ENCODE data around the gene TIMM21.

Gene TIMM21

GRCh38 chr18:74194691-74195090 is 46.4 kb downstream of the TIMM21 start:
- TF ChIP-seq USF1 (IDR thresholded peaks at IDR 0.05) (no peak), TCF12 (IDR thresholded peaks at IDR 0.05; ENCODE audit: low read depth) (no peak), CREB1 (IDR thresholded peaks at IDR 0.05; ENCODE audit: low read depth) (no peak), EGR1 (IDR thresholded peaks at IDR 0.05) (no peak), TAF1 (IDR thresholded peaks at IDR 0.05; ENCODE audit: low read depth) (no peak), TEAD4 (IDR thresholded peaks at IDR 0.05) (no peak), YY1 (IDR thresholded peaks at IDR 0.05; ENCODE audit: low read depth) (no peak), MAX (IDR thresholded peaks at IDR 0.05) (no peak), CEBPB (IDR thresholded peaks at IDR 0.05) (no peak), NFIC (IDR thresholded peaks at IDR 0.05) (no peak), RAD21 (IDR thresholded peaks at IDR 0.05; ENCODE audit: low read depth) (no peak), REST (IDR thresholded peaks at IDR 0.05; ENCODE audit: low read depth) (no peak), FOXM1 (IDR thresholded peaks at IDR 0.05; ENCODE audit: borderline replicate concordance, low read depth) (no peak), EP300 (IDR thresholded peaks at IDR 0.05; ENCODE audit: borderline replicate concordance) (no peak), ZBTB7A (IDR thresholded peaks at IDR 0.05; ENCODE audit: low read depth) (no peak)

GRCh38 chr18:74196220-74197119 is 48.1 kb downstream of the TIMM21 start:
- TF ChIP-seq MAX (IDR thresholded peaks at IDR 0.05) (no peak), RAD21 (IDR thresholded peaks at IDR 0.05; ENCODE audit: low read depth) (peak; percentile 90), CREB1 (IDR thresholded peaks at IDR 0.05; ENCODE audit: low read depth) (no peak)

- no peak for TF ChIP-seq TCF12 (IDR thresholded peaks at IDR 0.05; ENCODE audit: low read depth)
- no peak for TF ChIP-seq CEBPB (IDR thresholded peaks at IDR 0.05)
- no peak for TF ChIP-seq YY1 (IDR thresholded peaks at IDR 0.05; ENCODE audit: low read depth)
These were observed 49.5 kb downstream of the TIMM21 start for GRCh38 chr18:74197705-74198341.

GRCh38 chr18:74198453-74198852 is 50.1 kb downstream of the TIMM21 start:
- TF ChIP-seq CEBPB (IDR thresholded peaks at IDR 0.05), result no peak
- no peak for TF ChIP-seq EP300 (IDR thresholded peaks at IDR 0.05; ENCODE audit: borderline replicate concordance)
- no peak for TF ChIP-seq TEAD4 (IDR thresholded peaks at IDR 0.05)
- no peak for TF ChIP-seq FOXM1 (IDR thresholded peaks at IDR 0.05; ENCODE audit: borderline replicate concordance, low read depth)
- TF ChIP-seq CREB1 (IDR thresholded peaks at IDR 0.05; ENCODE audit: low read depth), result no peak
- no peak for TF ChIP-seq NFIC (IDR thresholded peaks at IDR 0.05)
- no peak for TF ChIP-seq EGR1 (IDR thresholded peaks at IDR 0.05)
- TF ChIP-seq TCF12 (IDR thresholded peaks at IDR 0.05; ENCODE audit: low read depth), result no peak
- TF ChIP-seq YY1 (IDR thresholded peaks at IDR 0.05; ENCODE audit: low read depth), result no peak
- TF ChIP-seq TAF1 (IDR thresholded peaks at IDR 0.05; ENCODE audit: low read depth), result no peak
- no peak for TF ChIP-seq ZBTB7A (IDR thresholded peaks at IDR 0.05; ENCODE audit: low read depth)
- TF ChIP-seq RAD21 (IDR thresholded peaks at IDR 0.05; ENCODE audit: low read depth), result no peak
- TF ChIP-seq REST (IDR thresholded peaks at IDR 0.05; ENCODE audit: low read depth), result no peak
- no peak for TF ChIP-seq USF1 (IDR thresholded peaks at IDR 0.05)
- no peak for TF ChIP-seq MAX (IDR thresholded peaks at IDR 0.05)

- TF ChIP-seq EP300 (IDR thresholded peaks at IDR 0.05; ENCODE audit: borderline replicate concordance) (no peak), USF1 (IDR thresholded peaks at IDR 0.05) (no peak), TEAD4 (IDR thresholded peaks at IDR 0.05) (no peak), MAX (IDR thresholded peaks at IDR 0.05) (no peak), TCF12 (IDR thresholded peaks at IDR 0.05; ENCODE audit: low read depth) (no peak), TAF1 (IDR thresholded peaks at IDR 0.05; ENCODE audit: low read depth) (no peak), ZBTB7A (IDR thresholded peaks at IDR 0.05; ENCODE audit: low read depth) (no peak), RAD21 (IDR thresholded peaks at IDR 0.05; ENCODE audit: low read depth) (no peak), YY1 (IDR thresholded peaks at IDR 0.05; ENCODE audit: low read depth) (no peak), CEBPB (IDR thresholded peaks at IDR 0.05) (no peak), FOXM1 (IDR thresholded peaks at IDR 0.05; ENCODE audit: borderline replicate concordance, low read depth) (no peak), REST (IDR thresholded peaks at IDR 0.05; ENCODE audit: low read depth) (no peak), CREB1 (IDR thresholded peaks at IDR 0.05; ENCODE audit: low read depth) (no peak)
These were observed 52.5 kb downstream of the TIMM21 start for GRCh38 chr18:74200780-74201179.
